ENCODE results near the gene S100A9. TPM values are rescaled to one million over a fixed set of nuclear protein-coding genes. Genes with fewer than 3 reads are reported as not detected.

S100A9 gene
- total and polyA plus RNA-seq, 4 donors: 35.0 to 603 (median 158) TPM

- Histone ChIP-seq H3K27me3 (ENCODE audit: control insufficient read depth in 4 of 4, insufficient read depth in 4 of 4, low read length in 3 of 4) (peaks cover 0 to 4% (median 1%) of the 10 kb centered on the region in 4 donors), H3K36me3 (ENCODE audit: control insufficient read depth in 4 of 4, insufficient read depth in 3 of 4, low read depth in 1 of 4, low read length in 3 of 4) (no peaks in the 10 kb centered on the region), H3K4me1 (ENCODE audit: control insufficient read depth in 4 of 4, insufficient read depth in 4 of 4, low read length in 3 of 4) (no peaks in the 10 kb centered on the region), H3K9me3 (ENCODE audit: control insufficient read depth in 4 of 4, low read length in 3 of 4) (no peaks in the 10 kb centered on the region), H3K4me3 (ENCODE audit: low read depth in 1 of 3, low read length in 3 of 3) (no peak overlapping the region), H3K27ac (ENCODE audit: low read depth in 1 of 2, low read length in 2 of 2) (no peak overlapping the region), H3K9ac (ENCODE audit: low read depth in 1 of 2, low read length in 2 of 2) (no peak overlapping the region)
- TF ChIP-seq ATF3 (IDR thresholded peaks at IDR 0.05) (no peak), YY1 (IDR thresholded peaks at IDR 0.05) (no peak), MAX (IDR thresholded peaks at IDR 0.05) (no peak), NR2F2 (IDR thresholded peaks at IDR 0.05) (no peak), TAF1 (conservative IDR thresholded peaks at IDR 0.05) (no peak), FOXA2 (IDR thresholded peaks at IDR 0.05) (no peak), REST (IDR thresholded peaks at IDR 0.05) (no peak), GABPA (IDR thresholded peaks at IDR 0.05 in 1 of 2, conservative IDR thresholded peaks at IDR 0.05 in 1 of 2) (no peak), RXRA (IDR thresholded peaks at IDR 0.05) (no peak), SP1 (IDR thresholded peaks at IDR 0.05) (no peak)
- 70% methylated on average over 6 of the region's 6 CpGs for WGBS
- DNase-seq (ENCODE audit: low spot score): no peak
Observed at GRCh38 chr1:153366261-153366660, 8.6 kb downstream of the S100A9 start.

GRCh38 chr1:153367090-153367489 lies 9.4 kb downstream of the S100A9 start:
- H3K4me1 ChIP-seq (ENCODE audit: control insufficient read depth in 4 of 4, insufficient read depth in 4 of 4, low read length in 3 of 4): no peaks in the 10 kb centered on the region
- no peak for DNase-seq (ENCODE audit: low spot score)
- H3K27me3 ChIP-seq (ENCODE audit: control insufficient read depth in 4 of 4, insufficient read depth in 4 of 4, low read length in 3 of 4): peaks cover 0 to 4% (median 1%) of the 10 kb centered on the region in 4 donors
- H3K9me3 ChIP-seq (ENCODE audit: control insufficient read depth in 4 of 4, low read length in 3 of 4): no peaks in the 10 kb centered on the region
- 72% methylated on average over 2 of the region's 2 CpGs for WGBS
- H3K9ac ChIP-seq (ENCODE audit: low read depth in 1 of 2, low read length in 2 of 2): no peak overlapping the region
- H3K27ac ChIP-seq (ENCODE audit: low read depth in 1 of 2, low read length in 2 of 2): no peak overlapping the region
- no peak overlapping the region for H3K4me3 ChIP-seq (ENCODE audit: low read depth in 1 of 3, low read length in 3 of 3)
- TF ChIP-seq HNF4G (IDR thresholded peaks at IDR 0.05) (no peak), NR2F2 (IDR thresholded peaks at IDR 0.05) (no peak), TAF1 (conservative IDR thresholded peaks at IDR 0.05) (no peak), FOXA1 (IDR thresholded peaks at IDR 0.05) (no peak), JUND (IDR thresholded peaks at IDR 0.05) (no peak), REST (IDR thresholded peaks at IDR 0.05) (no peak), RAD21 (IDR thresholded peaks at IDR 0.05) (no peak), MAX (IDR thresholded peaks at IDR 0.05) (no peak)
- no peaks in the 10 kb centered on the region for H3K36me3 ChIP-seq (ENCODE audit: control insufficient read depth in 4 of 4, insufficient read depth in 3 of 4, low read depth in 1 of 4, low read length in 3 of 4)
